HepG2 (cell line): ENCODE results near the gene CWF19L2. TPM values are rescaled to one million over a fixed set of nuclear protein-coding genes. Genes with fewer than 3 reads are reported as not detected.
A peak's percentile ranks its signal among the peaks of the same experiment; 100 is the strongest.

Experiments used
- ATAC-seq: fragments of 200-7000 bp; cut with Tn5 transposase; 3 replicates; pipeline ENCODE4 v1.9.1; 2020; ENCODE audit warnings: mild to moderate bottlenecking, moderate library complexity
- BruUV-seq: library from RNA; stranded (reverse); fragments of 400-500 nt; replicated peaks from 2 replicates; lab custom pipeline; 2021; lab: Mats Ljungman, UMichigan
- CTCF ChIA-PET: fragments of 300-600 bp; formaldehyde crosslinking; extraction: SDS; loops from one replicate; lab custom pipeline; 2021; ENCODE audit warnings: low total read pairs, inconsistent platforms, low intra/inter-chr PET ratio; lab: Yijun Ruan, JAX
- POLR2A ChIA-PET: fragments of 350-600 bp; sonication (Branson Sonifier 250); formaldehyde crosslinking; loops from one replicate; lab custom pipeline; 2020; ENCODE audit warnings: antibody characterized with exemption, inconsistent platforms; lab: Yijun Ruan, JAX
- DNase-seq: peaks from one replicate; pipeline ENCODE4 v3.0.0-alpha.2; 2015; ENCODE audit warnings: low spot score
- FAIRE-seq: peaks from 3 replicates; lab custom pipeline; 2011; peaks lifted over from hg19 to GRCh38; lab: Jason Lieb, UNC
- H2AFZ ChIP-seq: one replicate; pipeline ENCODE4 v1.6.1; 2011; ENCODE audit warnings: low read length, inconsistent platforms
- H3K27ac ChIP-seq: fragments of 300-600 bp; 3 replicates; pipeline ENCODE4 v1.8.0; 2011; ENCODE audit warnings: mixed run types, mild to moderate bottlenecking, mixed read lengths, low read length, inconsistent platforms; ENCODE audit not compliant: insufficient read depth; ENCODE audit errors: extremely low read length
- H3K27me3 ChIP-seq, 2 experiments: fragments of 200-600 bp in 1 of 2; 2 replicates in 1 of 2; 3 replicates in 1 of 2; pipeline versions ENCODE4 v1.6.0 to v1.8.0; 2011; ENCODE audit warnings: low read length in 2 of 2, mild to moderate bottlenecking in 2 of 2, moderate library complexity in 2 of 2, inconsistent platforms in 1 of 2; ENCODE audit not compliant: insufficient read depth in 2 of 2, control insufficient read depth in 1 of 2
- H3K36me3 ChIP-seq, 2 experiments: fragments of 200-600 bp in 1 of 2; replicated peaks in 1 of 2; 2 replicates in 1 of 2; 3 replicates in 1 of 2; pipeline versions ENCODE4 v1.5.1 to v1.8.0; 2011; ENCODE audit warnings: low read length in 2 of 2, inconsistent platforms in 1 of 2; ENCODE audit not compliant: insufficient read depth in 2 of 2, control insufficient read depth in 1 of 2
- H3K4me1 ChIP-seq: 2 replicates; pipeline ENCODE4 v1.5.1; 2012; ENCODE audit warnings: low read length, inconsistent platforms; ENCODE audit not compliant: insufficient read depth
- H3K4me2 ChIP-seq: 2 replicates; pipeline ENCODE4 v1.6.0; 2011; ENCODE audit warnings: low read depth, low read length, inconsistent platforms
- H3K4me3 ChIP-seq, 3 experiments: fragments of 200-600 bp in 1 of 3; sonication (generic), shearing (Covaris generic) in 1 of 3; replicated peaks in 1 of 3; 2 replicates each; pipeline ENCODE4 v1.5.1; 2011 to 2016; ENCODE audit warnings: low read length in 3 of 3, inconsistent platforms in 2 of 3, low read depth in 2 of 3, mild to moderate bottlenecking in 2 of 3, control low read depth in 1 of 3, mixed read lengths in 1 of 3; ENCODE audit not compliant: insufficient read depth in 1 of 3
- H3K79me2 ChIP-seq: one replicate; pipeline ENCODE4 v1.6.1; 2011; ENCODE audit warnings: low read length, inconsistent platforms; ENCODE audit not compliant: insufficient read depth
- H3K9ac ChIP-seq: 2 replicates; pipeline ENCODE4 v1.6.0; 2011; ENCODE audit warnings: mild to moderate bottlenecking, low read depth, low read length, inconsistent platforms; ENCODE audit not compliant: insufficient read depth
- H3K9me3 ChIP-seq: 2 replicates; pipeline ENCODE4 v1.5.1; 2012; ENCODE audit warnings: mild to moderate bottlenecking, low read length
- H4K20me1 ChIP-seq: 2 replicates; pipeline ENCODE4 v1.6.0; 2011; ENCODE audit warnings: inconsistent platforms, mild to moderate bottlenecking, low read length, moderate library complexity; ENCODE audit not compliant: insufficient read depth
- RARA ChIP-seq: IDR thresholded peaks from 2 replicates; pipeline ENCODE4 v1.6.1; 2016; ENCODE audit warnings: missing genetic modification reagents, missing compliant biosample characterization
- SIX1 ChIP-seq: sonication (generic); formaldehyde crosslinking; IDR thresholded peaks from 2 replicates; pipeline ENCODE4 v1.4.0; 2020; ENCODE audit warnings: missing genetic modification reagents, borderline replicate concordance
- SOX13 ChIP-seq, 3 experiments: fragments of 450-650 bp in 1 of 3; sonication (generic) in 1 of 3; formaldehyde crosslinking in 1 of 3; IDR thresholded peaks in 2 of 3; conservative IDR thresholded peaks in 1 of 3; 2 replicates each; pipeline versions ENCODE4 v1.5.0 to v1.6.1; 2016 to 2020; ENCODE audit warnings: antibody characterized with exemption in 1 of 3, mild to moderate bottlenecking in 1 of 3, missing compliant biosample characterization in 1 of 3, missing genetic modification reagents in 1 of 3, moderate library complexity in 1 of 3
- TARDBP ChIP-seq: sonication (generic); formaldehyde crosslinking; IDR thresholded peaks from 2 replicates; pipeline ENCODE4 v1.8.0; 2022; ENCODE audit warnings: mild to moderate bottlenecking, missing genetic modification reagents
- ZMYM4 ChIP-seq: sonication (generic); formaldehyde crosslinking; IDR thresholded peaks from 2 replicates; pipeline ENCODE4 v1.8.1; 2023; ENCODE audit warnings: mild to moderate bottlenecking, missing genetic modification reagents
- ZNF605 ChIP-seq: sonication (generic); formaldehyde crosslinking; IDR thresholded peaks from 2 replicates; pipeline ENCODE4 v1.8.0; 2022; ENCODE audit warnings: mild to moderate bottlenecking, missing genetic modification reagents
- ZNF720 ChIP-seq: sonication (generic); formaldehyde crosslinking; IDR thresholded peaks from 2 replicates; pipeline ENCODE4 v1.4.0; 2020; ENCODE audit warnings: missing genetic modification reagents
- WGBS: methylation state at CpG from one replicate; pipeline ENCODE4 v1.1.6; 2017; ENCODE audit warnings: low lambda C conversion rate; 5-methylcytosine and 5-hydroxymethylcytosine counted together
- in situ Hi-C: cut with HindIII; loops from 2 replicates; pipeline ENCODE4 v1.10.0; 2017; ENCODE audit warnings: low pct_unique_long_range_greater_than_20kb; ENCODE audit not compliant: extremely low pct_ligation_motif_present
- intact Hi-C: fragments of 100-400 bp; cut with micrococcal nuclease; formaldehyde crosslinking; loops from one replicate; pipeline ENCODE4 v1.10.0; 2022; ENCODE audit not compliant: unreplicated experiment
- polyA plus RNA-seq, 8 experiments: library from polyadenylated mRNA; depleted of rRNA in 3 of 8; stranded (reverse) in 7 of 8; unstranded in 1 of 8; fragments of >200 nt; fragmentation: Illumina TruSeq in 4 of 8; extraction: Trizol in 4 of 8; gene quantifications; 2 replicates each; pipeline versions ENCODE4 v1.2.1 to v1.2.3, GENCODE V29; 2011 to 2016; ENCODE audit warnings: low read depth in 4 of 8, missing spikeins in 1 of 8, mixed read lengths in 1 of 8; ENCODE audit not compliant: insufficient read depth in 1 of 8
- total RNA-seq, 5 experiments: library from RNA; depleted of rRNA; stranded (reverse); fragments of >200 nt; fragmentation: Illumina TruSeq; extraction: Trizol; gene quantifications; 2 replicates each; pipeline ENCODE4 v1.2.3, GENCODE V29; 2016; ENCODE audit warnings: low read depth in 1 of 5
- TF ChIP-seq, protein P1 (sequence below): conservative IDR thresholded peaks from 2 replicates; pipeline ENCODE4 v1.6.1; 2018; ENCODE audit warnings: missing genetic modification reagents

Gene CWF19L2
- total and polyA plus RNA-seq, 2 of the 13 experiments (the other 11 are each of a cell fraction or from before 2014, with no cell fraction given): 2.2 to 18.6 TPM

DNA sequence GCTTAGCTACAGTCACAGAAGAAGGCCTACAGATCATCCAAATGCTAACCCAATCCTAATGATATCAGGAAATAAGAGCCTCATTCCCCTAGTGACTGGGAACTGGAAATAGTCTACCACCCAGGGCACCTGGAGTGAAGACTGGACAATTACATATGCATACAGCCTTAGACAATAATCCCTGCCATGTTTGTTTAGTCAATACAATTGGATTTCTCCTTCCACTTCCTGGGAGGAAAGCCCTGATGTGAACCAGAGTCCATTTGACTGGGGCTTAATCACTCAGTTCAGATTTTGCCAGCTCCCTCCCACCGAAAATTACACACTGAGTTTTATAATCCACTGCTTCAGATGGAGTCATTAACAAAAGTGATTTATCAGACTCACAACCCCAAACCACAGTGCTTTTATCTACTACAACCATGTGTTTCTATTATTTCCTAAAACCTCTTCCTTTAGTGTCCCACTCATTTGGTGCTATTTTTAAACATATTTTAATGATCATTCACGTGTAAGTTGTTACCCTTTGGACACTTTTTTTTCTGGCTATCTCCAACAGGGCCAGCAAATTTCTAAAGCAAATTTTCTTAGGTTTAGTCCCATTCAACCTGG is 29.9 kb downstream of the CWF19L2 start (continued):
- TF ChIP-seq SOX13 (IDR thresholded peaks at IDR 0.05) (no peak), SOX13 (CRISPR knock-in tag; conservative IDR thresholded peaks at IDR 0.05 in 1 of 2, IDR thresholded peaks at IDR 0.05 in 1 of 2) (0 out of 4 replicates have a peak, but pooled peaks of 1 of the 2 experiments have one; percentile 16), RARA (no peak), ZNF605 (CRISPR knock-in tag) (no peak), ZNF720 (CRISPR knock-in tag) (no peak), ZMYM4 (CRISPR knock-in tag) (peak; percentile 51; the same call in 1 of the 2 replicates)

DNA sequence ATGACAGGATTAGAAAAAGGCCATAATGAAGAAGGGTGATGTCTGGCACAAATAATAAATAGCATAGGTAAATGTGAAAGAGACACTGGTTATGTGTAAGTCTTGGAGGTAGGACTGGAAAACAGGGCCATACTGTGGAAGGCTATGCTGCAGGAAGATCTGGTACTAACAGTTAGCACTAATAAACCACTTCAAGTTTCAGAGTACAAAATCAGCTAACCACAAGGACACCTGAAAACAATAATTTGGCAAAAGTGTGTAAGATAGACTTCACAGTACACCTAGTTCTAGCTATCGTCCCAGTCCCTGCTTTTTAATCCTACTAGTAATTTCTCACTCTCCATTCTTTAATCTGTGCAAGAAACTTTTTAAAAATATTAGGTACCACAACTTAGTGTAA is 44.3 kb downstream of the CWF19L2 start:
- intact Hi-C loops: no loop called here
- BruUV-seq: no TSS peak

More for the DNA sequence above, 44.3 kb downstream of the CWF19L2 start:
- TF ChIP-seq, protein P1, sequence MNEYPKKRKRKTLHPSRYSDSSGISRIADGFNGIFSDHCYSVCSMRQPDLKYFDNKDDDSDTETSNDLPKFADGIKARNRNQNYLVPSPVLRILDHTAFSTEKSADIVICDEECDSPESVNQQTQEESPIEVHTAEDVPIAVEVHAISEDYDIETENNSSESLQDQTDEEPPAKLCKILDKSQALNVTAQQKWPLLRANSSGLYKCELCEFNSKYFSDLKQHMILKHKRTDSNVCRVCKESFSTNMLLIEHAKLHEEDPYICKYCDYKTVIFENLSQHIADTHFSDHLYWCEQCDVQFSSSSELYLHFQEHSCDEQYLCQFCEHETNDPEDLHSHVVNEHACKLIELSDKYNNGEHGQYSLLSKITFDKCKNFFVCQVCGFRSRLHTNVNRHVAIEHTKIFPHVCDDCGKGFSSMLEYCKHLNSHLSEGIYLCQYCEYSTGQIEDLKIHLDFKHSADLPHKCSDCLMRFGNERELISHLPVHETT: no peak
- no peak for TF ChIP-seq SIX1 (CRISPR knock-in tag)
- TF ChIP-seq TARDBP: no peak
- ChIA-PET POLR2A (no interaction called here), CTCF (no interaction called here)
- Histone ChIP-seq H3K9ac (no peak overlapping the region), H3K79me2 (no peaks in the 10 kb centered on the region), H3K27me3 (no peaks in the 10 kb centered on the region), H3K27ac (no peak overlapping the region), H3K36me3 (no peaks in the 10 kb centered on the region; a peak in 1 of 5 replicates), H2AFZ (no peak overlapping the region), H3K4me2 (no peak overlapping the region), H3K4me1 (peaks cover 24% of the 10 kb centered on the region), H4K20me1 (no peaks in the 10 kb centered on the region), H3K4me3 (no peak overlapping the region), H3K9me3 (no peaks in the 10 kb centered on the region)
- ATAC-seq: no peak
- FAIRE-seq: no peak
- no peak for DNase-seq
- in situ Hi-C loops: no loop called here
- 100% methylated on average over 1 of the region's 1 CpG for WGBS
